Gastrocnemius medialis (tissue), 4 donors: ENCODE data around the gene ZSCAN16. TPM values are rescaled to one million over a fixed set of nuclear protein-coding genes. Genes with fewer than 3 reads are reported as not detected.

Experiments
- ATAC-seq, 2 donors: fragments of 150-250 bp; one replicate each; pipeline ENCODE4 v1.9.1; 2016
- DNase-seq, 2 donors: peaks; one replicate each; pipeline ENCODE4 v3.0.0-alpha.2; 2019
- H3K27ac ChIP-seq, 4 donors: fragments of 200-600 bp; sonication (generic); 1 replicate in 1 of 4; 2 replicates in 3 of 4; pipeline ENCODE4 v1.5.1; 2016 to 2018; ENCODE audit warnings: mild to moderate bottlenecking in 2 of 4, moderate library complexity in 1 of 4
- H3K27me3 ChIP-seq, 3 donors: fragments of 200-600 bp; sonication (generic) in 2 of 3; 1 replicate in 1 of 3; 2 replicates in 2 of 3; pipeline versions ENCODE4 v1.5.1 to v1.6.0; 2016 to 2019; ENCODE audit warnings: mild to moderate bottlenecking in 1 of 3, moderate library complexity in 1 of 3
- H3K36me3 ChIP-seq, 2 donors: fragments of 200-600 bp; sonication (generic) in 1 of 2; one replicate each; pipeline ENCODE4 v1.5.1; 2017 to 2018
- H3K4me1 ChIP-seq, 2 donors: fragments of 200-600 bp; sonication (generic) in 1 of 2; one replicate each; pipeline ENCODE4 v1.5.1; 2016 to 2017; ENCODE audit warnings: mild to moderate bottlenecking in 2 of 2
- H3K4me3 ChIP-seq, 4 donors: fragments of 200-600 bp; sonication (generic) in 3 of 4; 1 replicate in 1 of 4; 2 replicates in 3 of 4; pipeline ENCODE4 v1.5.1; 2016 to 2019; ENCODE audit warnings: mild to moderate bottlenecking in 2 of 4
- H3K9me3 ChIP-seq, 3 donors: fragments of 200-600 bp; sonication (generic) in 2 of 3; 1 replicate in 1 of 3; 2 replicates in 2 of 3; pipeline ENCODE4 v1.5.1; 2016 to 2019
- POLR2A ChIP-seq, 2 donors: fragments of 450-650 bp; IDR thresholded peaks; one replicate each; pipeline ENCODE4 v1.6.1; 2017; ENCODE audit warnings: antibody characterized with exemption in 2 of 2, mild to moderate bottlenecking in 2 of 2, moderate library complexity in 2 of 2
- in situ Hi-C, 4 donors: fragments of 200-750 bp; cut with MboI; loops; one replicate each; pipeline versions ENCODE4 v1.15.0 to v1.8.0; 2017; ENCODE audit warnings: low sequenced_read_pairs in 4 of 4
- intact Hi-C: fragments of 100-400 bp; cut with DNase I; formaldehyde crosslinking; loops from one replicate; pipeline ENCODE4 v1.15.1; 2023; ENCODE audit warnings: low total_unique reads
- total RNA-seq, 4 donors: library from RNA; depleted of rRNA; stranded (reverse); fragments of >200 nt; gene quantifications; one replicate each; pipeline versions ENCODE4 v1.1.0 to v1.2.3, GENCODE V29; 2016
- TF ChIP-seq, protein P1 (sequence below), 5 experiments: fragments of 450-650 bp in 3 of 5; fragments of 200-600 bp in 2 of 5; sonication (generic) in 2 of 5; IDR thresholded peaks in 4 of 5; conservative IDR thresholded peaks in 1 of 5; 1 replicate in 4 of 5; 2 replicates in 1 of 5; pipeline ENCODE4 v1.5.1; 2016 to 2019; ENCODE audit warnings: antibody characterized with exemption in 5 of 5, mild to moderate bottlenecking in 3 of 5, moderate library complexity in 3 of 5

Gene ZSCAN16
- total RNA-seq, 4 donors from 2014 or later = 1.8 to 4.2 (median 3.4) TPM

DNA sequence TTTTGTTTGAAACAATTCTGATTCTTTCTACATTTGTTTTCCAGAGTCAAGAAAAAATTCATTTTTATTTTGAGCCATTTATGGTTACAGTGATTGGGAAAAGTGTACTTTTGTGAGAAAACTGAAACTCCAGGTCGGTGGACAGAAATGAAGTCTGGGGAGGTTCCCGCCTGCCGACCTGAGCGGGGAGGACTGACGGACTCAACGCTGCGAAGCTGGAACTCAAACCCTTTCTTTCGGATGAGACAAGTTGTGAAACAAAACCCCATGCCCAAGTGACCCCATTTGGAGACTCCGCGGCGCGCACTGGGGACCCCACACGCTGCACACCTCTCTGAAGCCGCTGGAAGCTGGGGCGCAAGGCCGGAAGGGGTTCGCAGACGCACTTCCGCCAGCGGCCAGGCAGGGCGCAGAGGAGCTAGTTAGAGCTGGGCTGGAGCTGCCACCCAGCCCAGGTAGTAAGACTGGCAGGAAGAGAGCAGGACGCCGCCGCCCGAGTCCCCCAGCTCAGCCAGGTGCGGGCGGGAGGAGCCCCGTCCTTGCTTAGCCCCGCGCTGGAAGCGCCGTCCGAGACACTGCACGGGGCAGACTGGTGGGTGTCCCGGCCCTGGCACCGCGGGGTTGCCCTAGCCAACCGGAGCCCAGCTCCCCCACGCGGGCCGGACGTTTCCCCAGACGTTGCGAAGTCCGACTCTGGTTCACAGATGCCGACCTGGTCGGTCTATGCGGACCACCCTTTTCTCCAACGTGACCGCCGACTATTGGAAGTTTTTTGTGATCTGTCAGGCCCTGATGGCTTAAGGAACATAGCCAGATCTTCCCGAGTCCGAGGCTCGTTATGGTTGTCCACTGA lies 19.8 kb upstream of the ZSCAN16 start:
- Histone ChIP-seq H3K36me3 (no peaks in the 10 kb centered on the region), H3K27me3 (no peaks in the 10 kb centered on the region), H3K4me3 (peak overlapping the region; percentile 62 to 94 (median 82)), H3K9me3 (no peaks in the 10 kb centered on the region), H3K27ac (peak overlapping the region; percentile 68 to 82 (median 74)), H3K4me1 (peaks cover 0 to 3% of the 10 kb centered on the region in 2 donors)
- ATAC-seq (peak; percentile 97 to 99), DNase-seq (peak; percentile 35 to 63)
- intact Hi-C loops (loop anchor here (1.0 to 5.0 kb wide), 3 partner anchors 23 to 121 kb away; partner anchors contain the start of gene ZSCAN9), in situ Hi-C loops (no loop called here)
- TF ChIP-seq, protein P1, sequence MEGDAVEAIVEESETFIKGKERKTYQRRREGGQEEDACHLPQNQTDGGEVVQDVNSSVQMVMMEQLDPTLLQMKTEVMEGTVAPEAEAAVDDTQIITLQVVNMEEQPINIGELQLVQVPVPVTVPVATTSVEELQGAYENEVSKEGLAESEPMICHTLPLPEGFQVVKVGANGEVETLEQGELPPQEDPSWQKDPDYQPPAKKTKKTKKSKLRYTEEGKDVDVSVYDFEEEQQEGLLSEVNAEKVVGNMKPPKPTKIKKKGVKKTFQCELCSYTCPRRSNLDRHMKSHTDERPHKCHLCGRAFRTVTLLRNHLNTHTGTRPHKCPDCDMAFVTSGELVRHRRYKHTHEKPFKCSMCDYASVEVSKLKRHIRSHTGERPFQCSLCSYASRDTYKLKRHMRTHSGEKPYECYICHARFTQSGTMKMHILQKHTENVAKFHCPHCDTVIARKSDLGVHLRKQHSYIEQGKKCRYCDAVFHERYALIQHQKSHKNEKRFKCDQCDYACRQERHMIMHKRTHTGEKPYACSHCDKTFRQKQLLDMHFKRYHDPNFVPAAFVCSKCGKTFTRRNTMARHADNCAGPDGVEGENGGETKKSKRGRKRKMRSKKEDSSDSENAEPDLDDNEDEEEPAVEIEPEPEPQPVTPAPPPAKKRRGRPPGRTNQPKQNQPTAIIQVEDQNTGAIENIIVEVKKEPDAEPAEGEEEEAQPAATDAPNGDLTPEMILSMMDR (IDR thresholded peaks at IDR 0.05 in 4 of 5, conservative IDR thresholded peaks at IDR 0.05 in 1 of 5) = peak; percentile 38 to 76 (median 60)
- peak in 1 of 2 donors; percentile 32 for TF ChIP-seq POLR2A (IDR thresholded peaks at IDR 0.05)

DNA sequence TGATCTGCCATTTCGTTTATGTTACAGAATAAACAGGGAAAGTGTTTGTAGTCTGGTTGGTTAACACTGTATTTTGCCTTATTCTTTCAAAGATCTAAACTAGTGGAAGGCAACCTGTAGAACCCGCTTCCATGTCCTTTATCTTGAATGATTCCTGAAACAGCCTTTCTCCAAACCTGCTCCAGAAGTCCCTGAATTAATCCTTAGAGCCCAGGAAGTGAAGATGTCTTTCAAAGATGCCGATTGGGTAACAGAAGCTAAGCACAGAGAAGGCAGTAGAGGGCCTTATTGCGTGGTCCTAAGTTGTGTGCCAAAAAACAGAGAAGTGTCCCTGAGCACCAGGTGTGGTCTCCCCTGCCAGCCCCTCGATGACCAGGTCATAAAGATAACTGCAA lies 19.2 kb upstream of the ZSCAN16 start:
- intact Hi-C loops (no loop called here), in situ Hi-C loops (no loop called here)
- no peak for DNase-seq
- H3K4me3 ChIP-seq = peak overlapping the region; percentile 62 to 94 (median 82)
- no peaks in the 10 kb centered on the region for H3K27me3 ChIP-seq
- peak overlapping the region in 2 of 4 donors; percentile 68 to 82 for H3K27ac ChIP-seq
- H3K9me3 ChIP-seq = no peaks in the 10 kb centered on the region
- no peak for TF ChIP-seq POLR2A (IDR thresholded peaks at IDR 0.05)
- TF ChIP-seq, protein P1 (IDR thresholded peaks at IDR 0.05 in 4 of 5, conservative IDR thresholded peaks at IDR 0.05 in 1 of 5) = no peak
- no peak for ATAC-seq
- H3K36me3 ChIP-seq = no peaks in the 10 kb centered on the region
- peaks cover 0 to 3% of the 10 kb centered on the region in 2 donors for H3K4me1 ChIP-seq

GRCh38 chr6:28107506-28107905 lies 16.9 kb upstream of the ZSCAN16 start:
- ATAC-seq (no peak), DNase-seq (no peak)
- intact Hi-C loops = no loop called here
- in situ Hi-C loops = no loop called here
- no peaks in the 10 kb centered on the region for H3K9me3 ChIP-seq
- TF ChIP-seq POLR2A (IDR thresholded peaks at IDR 0.05) = no peak
- TF ChIP-seq, protein P1 (IDR thresholded peaks at IDR 0.05 in 4 of 5, conservative IDR thresholded peaks at IDR 0.05 in 1 of 5) = no peak
- H3K36me3 ChIP-seq = no peaks in the 10 kb centered on the region
- no peaks in the 10 kb centered on the region for H3K27me3 ChIP-seq
- no peak overlapping the region for H3K4me3 ChIP-seq
- peaks cover 0 to 3% of the 10 kb centered on the region in 2 donors for H3K4me1 ChIP-seq
- H3K27ac ChIP-seq = no peak overlapping the region

DNA sequence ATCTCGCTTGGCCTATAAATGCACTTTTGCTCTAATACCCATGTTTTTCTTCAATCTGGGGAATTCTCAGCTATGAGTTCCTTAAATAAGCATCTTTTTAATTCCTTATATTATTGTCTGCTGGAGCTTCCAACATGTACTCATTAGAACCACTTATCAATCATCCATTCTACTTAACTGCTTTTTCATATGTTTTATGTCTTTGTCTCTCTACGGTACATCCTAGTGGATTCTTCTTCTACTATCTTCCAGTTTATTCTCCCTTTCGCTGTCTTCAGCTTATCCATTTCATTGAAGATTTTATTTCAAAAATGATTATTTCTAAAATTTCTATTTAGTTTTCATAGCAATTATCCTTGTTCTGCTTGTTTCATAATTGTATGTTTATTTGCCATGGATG lies 12.4 kb upstream of the ZSCAN16 start:
- DNase-seq (no peak), ATAC-seq (no peak)
- intact Hi-C loops (no loop called here), in situ Hi-C loops (no loop called here)
- Histone ChIP-seq H3K27ac (no peak overlapping the region), H3K4me3 (no peak overlapping the region), H3K36me3 (peaks cover 0 to 18% of the 10 kb centered on the region in 2 donors), H3K4me1 (no peaks in the 10 kb centered on the region), H3K27me3 (no peaks in the 10 kb centered on the region), H3K9me3 (no peaks in the 10 kb centered on the region)
- TF ChIP-seq POLR2A (IDR thresholded peaks at IDR 0.05) = no peak
- TF ChIP-seq, protein P1 (IDR thresholded peaks at IDR 0.05 in 4 of 5, conservative IDR thresholded peaks at IDR 0.05 in 1 of 5) = no peak
